Measurements from ENCODE around the gene ATP4B. TPM values are rescaled to one million over a fixed set of nuclear protein-coding genes. Genes with fewer than 3 reads are reported as not detected.

ATP4B gene
- total RNA-seq, 4 donors from 2014 or later = not detected

- no peak overlapping the region for H3K27ac ChIP-seq
- TF ChIP-seq POLR2AphosphoS5 (IDR thresholded peaks at IDR 0.05) = no peak
- no peak for TF ChIP-seq EP300 (IDR thresholded peaks at IDR 0.05)
- TF ChIP-seq CTCF (IDR thresholded peaks at IDR 0.05) = no peak
- TF ChIP-seq POLR2A (IDR thresholded peaks at IDR 0.05) = no peak
- H3K4me3 ChIP-seq = no peak overlapping the region
- H3K4me1 ChIP-seq = no peaks in the 10 kb centered on the region
- H3K27me3 ChIP-seq = no peaks in the 10 kb centered on the region
- peaks cover 25% of the 10 kb centered on the region for H3K36me3 ChIP-seq
- no peaks in the 10 kb centered on the region for H3K9me3 ChIP-seq
- 85% methylated on average over 16 of the region's 18 CpGs for WGBS
- DNase-seq (ENCODE audit: low spot score in 2 of 2) = no peak
Observed at GRCh38 chr13:113616991-113617749, 40.8 kb downstream of the ATP4B start.

GRCh38 chr13:113616281-113616906 lies 41.6 kb downstream of the ATP4B start:
- Histone ChIP-seq H3K4me3 (no peak overlapping the region), H3K4me1 (no peaks in the 10 kb centered on the region), H3K36me3 (peaks cover 33% of the 10 kb centered on the region), H3K27ac (no peak overlapping the region), H3K9me3 (no peaks in the 10 kb centered on the region), H3K27me3 (no peaks in the 10 kb centered on the region)
- TF ChIP-seq POLR2AphosphoS5 (IDR thresholded peaks at IDR 0.05) (no peak), POLR2A (IDR thresholded peaks at IDR 0.05) (no peak), EP300 (IDR thresholded peaks at IDR 0.05) (no peak), CTCF (IDR thresholded peaks at IDR 0.05) (no peak)
- DNase-seq (ENCODE audit: low spot score in 2 of 2) = no peak
- WGBS = 91% methylated on average over 20 of the region's 20 CpGs

- H3K36me3 ChIP-seq = peaks cover 46% of the 10 kb centered on the region
- H3K27me3 ChIP-seq = no peaks in the 10 kb centered on the region
- WGBS = 93% methylated on average over 15 of the region's 16 CpGs
- no peak overlapping the region for H3K4me3 ChIP-seq
- H3K4me1 ChIP-seq = no peaks in the 10 kb centered on the region
- TF ChIP-seq CTCF (IDR thresholded peaks at IDR 0.05) = no peak
- no peak for TF ChIP-seq POLR2AphosphoS5 (IDR thresholded peaks at IDR 0.05)
- TF ChIP-seq EP300 (IDR thresholded peaks at IDR 0.05) = no peak
- no peak for TF ChIP-seq POLR2A (IDR thresholded peaks at IDR 0.05)
- H3K27ac ChIP-seq = no peak overlapping the region
- DNase-seq (ENCODE audit: low spot score in 2 of 2) = no peak
- no peaks in the 10 kb centered on the region for H3K9me3 ChIP-seq
Observed at GRCh38 chr13:113613789-113614379, 44.1 kb downstream of the ATP4B start.

- peaks cover 54% of the 10 kb centered on the region for H3K36me3 ChIP-seq
- no peak overlapping the region for H3K27ac ChIP-seq
- no peak for DNase-seq (ENCODE audit: low spot score in 2 of 2)
- no peaks in the 10 kb centered on the region for H3K4me1 ChIP-seq
- TF ChIP-seq EP300 (IDR thresholded peaks at IDR 0.05) (no peak), CTCF (IDR thresholded peaks at IDR 0.05) (no peak), POLR2A (IDR thresholded peaks at IDR 0.05) (no peak), POLR2AphosphoS5 (IDR thresholded peaks at IDR 0.05) (no peak)
- no peaks in the 10 kb centered on the region for H3K9me3 ChIP-seq
- whole genome bisulfite sequencing = 90% methylated on average over 10 of the region's 10 CpGs
- H3K27me3 ChIP-seq = no peaks in the 10 kb centered on the region
- H3K4me3 ChIP-seq = no peak overlapping the region
Observed at GRCh38 chr13:113612607-113613006, 45.4 kb downstream of the ATP4B start.

- H3K4me3 ChIP-seq = no peak overlapping the region
- H3K36me3 ChIP-seq = peaks cover 51% of the 10 kb centered on the region
- no peak for DNase-seq (ENCODE audit: low spot score in 2 of 2)
Observed at GRCh38 chr13:113611996-113612395, 46.0 kb downstream of the ATP4B start.

More at GRCh38 chr13:113611996-113612395, 46.0 kb downstream of the ATP4B start:
- Histone ChIP-seq H3K9me3 (no peaks in the 10 kb centered on the region), H3K27me3 (no peaks in the 10 kb centered on the region), H3K4me1 (no peaks in the 10 kb centered on the region), H3K27ac (no peak overlapping the region)
- TF ChIP-seq EP300 (IDR thresholded peaks at IDR 0.05) (no peak), POLR2AphosphoS5 (IDR thresholded peaks at IDR 0.05) (no peak), CTCF (IDR thresholded peaks at IDR 0.05) (no peak), POLR2A (IDR thresholded peaks at IDR 0.05) (no peak)
- 93% methylated on average over 5 of the region's 5 CpGs for WGBS
